Fibroblast of the aortic adventitia (primary cell): ENCODE results near the gene ZFC3H1. TPM values are rescaled to one million over a fixed set of nuclear protein-coding genes. Genes with fewer than 3 reads are reported as not detected.

Experiments
- DNase-seq: peaks from one replicate; pipeline ENCODE4 v3.0.0-alpha.2; 2010; ENCODE audit warnings: low read depth
- H3K4me3 ChIP-seq: 2 replicates; pipeline ENCODE4 v1.5.1; 2011; ENCODE audit warnings: low read depth, mild to moderate bottlenecking, control low read depth, low read length, moderate library complexity
- CTCF ChIP-seq: IDR thresholded peaks from 2 replicates; pipeline ENCODE4 v1.5.1; 2011; ENCODE audit warnings: mild to moderate bottlenecking, low read length, control low read depth, inconsistent platforms; ENCODE audit not compliant: insufficient read depth
- total RNA-seq: library from RNA; depleted of rRNA; stranded (reverse); fragments of >200 nt; gene quantifications from 2 replicates; pipeline ENCODE4 v1.2.3, GENCODE V29; 2012; ENCODE audit warnings: low replicate concordance

The ZFC3H1 gene
- total RNA-seq, 1 donor = 54.1 TPM

GRCh38 chr12:71621938-71622337, 41.7 kb downstream of the ZFC3H1 start:
- TF ChIP-seq CTCF = no peak
- no peak for DNase-seq

GRCh38 chr12:71610031-71610795, 53.4 kb downstream of the ZFC3H1 start:
- TF ChIP-seq CTCF = no peak
- H3K4me3 ChIP-seq = no peak overlapping the region
- DNase-seq = no peak

More at GRCh38 chr12:71621938-71622337, 41.7 kb downstream of the ZFC3H1 start:
- H3K4me3 ChIP-seq = no peak overlapping the region

GRCh38 chr12:71607494-71608330, 55.9 kb downstream of the ZFC3H1 start:
- DNase-seq = no peak
- H3K4me3 ChIP-seq = no peak overlapping the region
- TF ChIP-seq CTCF = no peak

GRCh38 chr12:71605039-71605438, 58.6 kb downstream of the ZFC3H1 start:
- no peak for DNase-seq
- TF ChIP-seq CTCF = no peak
- H3K4me3 ChIP-seq = no peak overlapping the region

GRCh38 chr12:71602761-71603577, 60.7 kb downstream of the ZFC3H1 start:
- DNase-seq = no peak
- no peak for TF ChIP-seq CTCF
- no peak overlapping the region for H3K4me3 ChIP-seq

- TF ChIP-seq CTCF = no peak
- no peak overlapping the region for H3K4me3 ChIP-seq
- DNase-seq = no peak
Measured at GRCh38 chr12:71601546-71601945, 62.1 kb downstream of the ZFC3H1 start.
